ENCODE data around the gene SH3GLB2.

SH3GLB2 gene

GRCh38 chr9:129008986-129009583, 19.0 kb downstream of the SH3GLB2 start:
- TF ChIP-seq CTCF (IDR thresholded peaks at IDR 0.05; ENCODE audit: insufficient read depth, low read length, poor library complexity, severe bottlenecking): no peak
- H3K4me3 ChIP-seq (replicated peaks; ENCODE audit: low read depth, low read length): no peak overlapping the region
- no peaks in the 10 kb centered on the region for H3K27me3 ChIP-seq (replicated peaks; ENCODE audit: control insufficient read depth, insufficient read depth, low read length)
- peaks cover 43% of the 10 kb centered on the region for H3K36me3 ChIP-seq (ENCODE audit: control insufficient read depth, insufficient read depth, low read length)
- no peak for DNase-seq (ENCODE audit: extremely low read depth, insufficient read length)

GRCh38 chr9:129008469-129008965, 19.6 kb downstream of the SH3GLB2 start:
- Histone ChIP-seq H3K36me3 (ENCODE audit: control insufficient read depth, insufficient read depth, low read length) (peaks cover 42% of the 10 kb centered on the region), H3K27me3 (replicated peaks; ENCODE audit: control insufficient read depth, insufficient read depth, low read length) (no peaks in the 10 kb centered on the region), H3K4me3 (replicated peaks; ENCODE audit: low read depth, low read length) (no peak overlapping the region)
- no peak for DNase-seq (ENCODE audit: extremely low read depth, insufficient read length)
- TF ChIP-seq CTCF (IDR thresholded peaks at IDR 0.05; ENCODE audit: insufficient read depth, low read length, poor library complexity, severe bottlenecking): no peak

GRCh38 chr9:129007766-129008468, 20.2 kb downstream of the SH3GLB2 start:
- peaks cover 44% of the 10 kb centered on the region for H3K36me3 ChIP-seq (ENCODE audit: control insufficient read depth, insufficient read depth, low read length)
- DNase-seq (ENCODE audit: extremely low read depth, insufficient read length): no peak
- no peak for TF ChIP-seq CTCF (IDR thresholded peaks at IDR 0.05; ENCODE audit: insufficient read depth, low read length, poor library complexity, severe bottlenecking)
- no peak overlapping the region for H3K4me3 ChIP-seq (replicated peaks; ENCODE audit: low read depth, low read length)
- H3K27me3 ChIP-seq (replicated peaks; ENCODE audit: control insufficient read depth, insufficient read depth, low read length): no peaks in the 10 kb centered on the region

- Histone ChIP-seq H3K27me3 (replicated peaks; ENCODE audit: control insufficient read depth, insufficient read depth, low read length) (no peaks in the 10 kb centered on the region), H3K4me3 (replicated peaks; ENCODE audit: low read depth, low read length) (no peak overlapping the region), H3K36me3 (ENCODE audit: control insufficient read depth, insufficient read depth, low read length) (peaks cover 47% of the 10 kb centered on the region)
- TF ChIP-seq CTCF (IDR thresholded peaks at IDR 0.05; ENCODE audit: insufficient read depth, low read length, poor library complexity, severe bottlenecking): no peak
- no peak for DNase-seq (ENCODE audit: extremely low read depth, insufficient read length)
Measured at GRCh38 chr9:129007035-129007765, 20.9 kb downstream of the SH3GLB2 start.

- Histone ChIP-seq H3K36me3 (ENCODE audit: control insufficient read depth, insufficient read depth, low read length) (peaks cover 52% of the 10 kb centered on the region), H3K27me3 (replicated peaks; ENCODE audit: control insufficient read depth, insufficient read depth, low read length) (no peaks in the 10 kb centered on the region), H3K4me3 (replicated peaks; ENCODE audit: low read depth, low read length) (no peak overlapping the region)
- DNase-seq (ENCODE audit: extremely low read depth, insufficient read length): no peak
- peak; percentile 95 for TF ChIP-seq CTCF (IDR thresholded peaks at IDR 0.05; ENCODE audit: insufficient read depth, low read length, poor library complexity, severe bottlenecking)
Measured at GRCh38 chr9:129006328-129007034, 21.6 kb downstream of the SH3GLB2 start.
